Bronchial epithelial cell (primary cell): ENCODE data around the gene PRMT1. TPM values are rescaled to one million over a fixed set of nuclear protein-coding genes. Genes with fewer than 3 reads are reported as not detected.

Experiments
- DNase-seq: peaks from one replicate; pipeline ENCODE4 v3.0.0-alpha.2; 2010; ENCODE audit warnings: low read depth
- FAIRE-seq: peaks from 2 replicates; lab custom pipeline; 2011; peaks lifted over from hg19 to GRCh38; lab: Jason Lieb, UNC
- H3K27me3 ChIP-seq: 2 replicates; pipeline ENCODE4 v1.5.1; 2011; ENCODE audit warnings: low read length; ENCODE audit not compliant: control insufficient read depth, insufficient read depth
- H3K36me3 ChIP-seq: 2 replicates; pipeline ENCODE4 v1.5.1; 2011; ENCODE audit warnings: low read length; ENCODE audit not compliant: control insufficient read depth, insufficient read depth
- H3K4me3 ChIP-seq: 2 replicates; pipeline ENCODE4 v1.5.1; 2011; ENCODE audit warnings: mild to moderate bottlenecking, low read depth, low read length, control low read depth
- CTCF ChIP-seq: IDR thresholded peaks from 2 replicates; pipeline ENCODE4 v1.5.1; 2011; ENCODE audit warnings: mild to moderate bottlenecking, moderate library complexity, low read length, control low read depth, inconsistent platforms; ENCODE audit not compliant: insufficient read depth, severe bottlenecking
- total RNA-seq: library from RNA; depleted of rRNA; stranded (reverse); fragments of >200 nt; gene quantifications from 2 replicates; pipeline ENCODE4 v1.2.1, GENCODE V29; 2014

PRMT1 gene
- total RNA-seq, 1 donor from 2014 or later = 543 TPM

DNA sequence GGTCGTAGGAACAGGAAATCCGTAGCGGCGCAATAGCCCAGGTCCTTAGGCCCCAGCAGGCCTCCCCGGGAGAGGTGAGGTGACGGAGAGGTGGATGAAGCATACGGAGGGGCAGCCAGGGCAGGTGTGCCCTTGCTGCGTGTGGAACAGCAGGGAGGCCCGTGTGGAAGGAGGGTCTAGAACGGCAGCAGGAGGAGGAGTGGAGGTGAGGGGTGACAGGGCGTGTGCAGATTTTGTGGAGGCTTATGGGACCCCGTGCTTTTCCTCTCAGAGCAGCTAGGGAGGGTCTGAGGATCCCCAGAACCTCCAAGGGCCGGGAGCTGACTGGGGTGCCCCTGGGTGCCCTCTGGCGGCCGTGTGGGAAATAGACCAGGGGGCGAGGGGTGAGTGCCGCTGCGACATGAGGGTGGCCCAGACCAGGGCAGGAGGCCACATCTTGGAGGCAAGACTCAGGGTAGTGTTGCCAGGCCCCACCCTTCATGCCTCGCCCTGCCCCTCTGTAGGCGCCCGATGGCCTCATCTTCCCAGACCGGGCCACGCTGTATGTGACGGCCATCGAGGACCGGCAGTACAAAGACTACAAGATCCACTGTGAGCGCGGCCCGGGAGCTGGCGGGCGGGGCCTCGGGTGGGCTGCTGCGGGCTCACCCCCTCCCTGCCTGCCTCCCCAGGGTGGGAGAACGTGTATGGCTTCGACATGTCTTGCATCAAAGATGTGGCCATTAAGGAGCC, 7.3 kb downstream of the PRMT1 start:
- DNase-seq (no peak), FAIRE-seq (no peak)
- peak; percentile 70 for TF ChIP-seq CTCF
- Histone ChIP-seq H3K36me3 (peaks cover 41% of the 10 kb centered on the region), H3K27me3 (no peaks in the 10 kb centered on the region), H3K4me3 (no peak overlapping the region)

GRCh38 chr19:49684983-49685553, 8.0 kb downstream of the PRMT1 start:
- H3K4me3 ChIP-seq = no peak overlapping the region
- FAIRE-seq = no peak
- H3K27me3 ChIP-seq = no peaks in the 10 kb centered on the region
- no peak for TF ChIP-seq CTCF
- H3K36me3 ChIP-seq = peaks cover 41% of the 10 kb centered on the region
- DNase-seq = no peak

DNA sequence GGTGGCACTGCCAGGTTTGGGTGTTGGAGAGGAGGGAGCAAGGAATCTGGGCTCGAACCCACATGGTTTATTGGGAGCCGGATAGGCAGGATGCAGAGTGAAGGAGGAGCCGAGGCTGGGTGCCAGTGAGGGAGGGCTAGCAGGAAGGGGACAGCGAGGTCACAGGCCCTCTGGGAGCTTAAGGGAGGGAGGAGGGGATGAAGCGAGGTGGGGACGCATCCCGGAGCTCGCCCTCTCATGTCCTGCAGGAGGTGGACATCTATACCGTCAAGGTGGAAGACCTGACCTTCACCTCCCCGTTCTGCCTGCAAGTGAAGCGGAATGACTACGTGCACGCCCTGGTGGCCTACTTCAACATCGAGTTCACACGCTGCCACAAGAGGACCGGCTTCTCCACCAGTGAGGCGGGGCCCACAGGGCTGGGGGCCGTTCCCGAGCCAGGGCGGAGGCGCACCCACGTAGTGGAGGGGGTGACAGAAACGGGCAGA, 8.8 kb downstream of the PRMT1 start:
- DNase-seq (no peak), FAIRE-seq (peak; percentile 62)
- TF ChIP-seq CTCF = no peak
- Histone ChIP-seq H3K4me3 (no peak overlapping the region), H3K36me3 (peaks cover 36% of the 10 kb centered on the region), H3K27me3 (no peaks in the 10 kb centered on the region)

DNA sequence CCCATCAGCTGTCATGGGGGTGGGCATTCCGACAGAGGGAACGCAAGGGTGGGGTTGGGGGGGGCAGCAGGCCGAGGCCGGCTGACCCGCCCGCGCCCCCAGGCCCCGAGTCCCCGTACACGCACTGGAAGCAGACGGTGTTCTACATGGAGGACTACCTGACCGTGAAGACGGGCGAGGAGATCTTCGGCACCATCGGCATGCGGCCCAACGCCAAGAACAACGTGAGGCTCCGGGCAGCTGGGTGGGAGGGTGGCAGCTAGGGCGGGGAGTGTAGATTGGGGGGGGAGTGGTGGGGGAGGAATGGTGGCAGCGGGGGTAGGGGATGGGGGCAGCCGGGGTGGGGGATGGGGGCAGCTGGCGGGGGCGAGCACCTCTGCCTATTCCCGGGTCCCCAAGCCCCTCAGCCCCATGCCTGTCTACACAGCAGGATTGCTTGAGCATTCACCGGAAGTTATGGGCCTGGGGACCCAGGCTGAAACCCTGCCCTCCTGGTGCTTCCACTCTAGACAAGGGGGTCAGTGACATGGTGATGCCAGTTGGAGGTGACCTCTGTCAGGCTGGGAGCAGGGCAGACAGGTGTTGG, 9.5 kb downstream of the PRMT1 start:
- Histone ChIP-seq H3K27me3 (no peaks in the 10 kb centered on the region), H3K36me3 (peaks cover 34% of the 10 kb centered on the region), H3K4me3 (no peak overlapping the region)
- TF ChIP-seq CTCF = no peak
- FAIRE-seq (no peak), DNase-seq (no peak)

- no peak for DNase-seq
- Histone ChIP-seq H3K4me3 (no peak overlapping the region), H3K36me3 (peaks cover 30% of the 10 kb centered on the region), H3K27me3 (no peaks in the 10 kb centered on the region)
- TF ChIP-seq CTCF = no peak
- no peak for FAIRE-seq
These were observed 10.1 kb downstream of the PRMT1 start for GRCh38 chr19:49687150-49687549.
